Thyroid gland (tissue), 4 donors: ENCODE measurements around the gene TMTC3.

Experiments used
- POLR2A ChIP-seq, 2 donors: fragments of 450-650 bp; IDR thresholded peaks; one replicate each; pipeline ENCODE4 v1.6.1; 2017; ENCODE audit warnings: antibody characterized with exemption in 2 of 2, mild to moderate bottlenecking in 2 of 2, moderate library complexity in 1 of 2
- TF ChIP-seq, protein P1 (sequence below), 6 experiments: fragments of 200-600 bp in 3 of 6; fragments of 450-650 bp in 3 of 6; sonication (generic) in 3 of 6; IDR thresholded peaks; one replicate each; pipeline ENCODE4 v1.5.1; 2016 to 2019; ENCODE audit warnings: antibody characterized with exemption in 6 of 6, mild to moderate bottlenecking in 2 of 6, inconsistent platforms in 1 of 6, moderate library complexity in 1 of 6

GRCh38 chr12:88145567-88146505, 3.7 kb downstream of the TMTC3 start:
- TF ChIP-seq, protein P1, sequence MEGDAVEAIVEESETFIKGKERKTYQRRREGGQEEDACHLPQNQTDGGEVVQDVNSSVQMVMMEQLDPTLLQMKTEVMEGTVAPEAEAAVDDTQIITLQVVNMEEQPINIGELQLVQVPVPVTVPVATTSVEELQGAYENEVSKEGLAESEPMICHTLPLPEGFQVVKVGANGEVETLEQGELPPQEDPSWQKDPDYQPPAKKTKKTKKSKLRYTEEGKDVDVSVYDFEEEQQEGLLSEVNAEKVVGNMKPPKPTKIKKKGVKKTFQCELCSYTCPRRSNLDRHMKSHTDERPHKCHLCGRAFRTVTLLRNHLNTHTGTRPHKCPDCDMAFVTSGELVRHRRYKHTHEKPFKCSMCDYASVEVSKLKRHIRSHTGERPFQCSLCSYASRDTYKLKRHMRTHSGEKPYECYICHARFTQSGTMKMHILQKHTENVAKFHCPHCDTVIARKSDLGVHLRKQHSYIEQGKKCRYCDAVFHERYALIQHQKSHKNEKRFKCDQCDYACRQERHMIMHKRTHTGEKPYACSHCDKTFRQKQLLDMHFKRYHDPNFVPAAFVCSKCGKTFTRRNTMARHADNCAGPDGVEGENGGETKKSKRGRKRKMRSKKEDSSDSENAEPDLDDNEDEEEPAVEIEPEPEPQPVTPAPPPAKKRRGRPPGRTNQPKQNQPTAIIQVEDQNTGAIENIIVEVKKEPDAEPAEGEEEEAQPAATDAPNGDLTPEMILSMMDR (IDR thresholded peaks at IDR 0.05) = no peak
- no peak for TF ChIP-seq POLR2A (IDR thresholded peaks at IDR 0.05)
